GM23248 (cell line): Measurements from ENCODE around the gene PHOSPHO2.

Experiments
- EZH2 ChIP-seq: fragments of 200-600 bp; sonication (generic); IDR thresholded peaks from 2 replicates; pipeline ENCODE4 v1.6.1; 2018; ENCODE audit warnings: antibody characterized with exemption, mild to moderate bottlenecking; ENCODE audit not compliant: insufficient read depth, poor library complexity, severe bottlenecking
- EZH2phosphoT487 ChIP-seq: fragments of 200-600 bp; sonication (generic); IDR thresholded peaks from 2 replicates; pipeline ENCODE4 v1.6.1; 2018; ENCODE audit warnings: antibody characterized with exemption, moderate library complexity, mild to moderate bottlenecking, low read depth; ENCODE audit not compliant: insufficient read depth

DNA sequence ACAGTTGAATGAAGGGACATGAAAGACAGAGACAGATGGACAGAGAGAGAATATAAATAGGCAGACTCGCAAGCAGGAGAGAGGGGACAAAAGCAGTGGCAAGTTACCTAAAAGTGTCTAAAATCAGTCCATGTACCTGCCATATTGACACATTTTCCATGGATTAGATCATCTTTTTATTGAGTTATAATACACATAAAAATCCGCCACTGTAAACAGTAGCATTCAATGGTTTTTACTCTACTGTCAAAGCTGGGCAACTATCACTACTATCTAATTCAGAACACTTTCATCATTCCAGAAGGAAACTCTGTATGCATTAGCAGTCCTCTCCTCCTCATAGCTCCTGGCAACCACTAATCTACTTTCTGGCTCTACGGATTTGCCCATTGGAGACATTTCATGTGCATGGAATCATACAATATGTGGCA lies 10.1 kb upstream of the PHOSPHO2 start:
- TF ChIP-seq EZH2 (no peak), EZH2phosphoT487 (no peak)
